GM18517 (cell line): ENCODE measurements around the gene ASTN2.

Source experiments
- ATAC-seq: cut with Tn5 transposase; IDR thresholded peaks from one replicate; pipeline ENCODE4 v1.9.1; 2021; ENCODE audit warnings: mild to moderate bottlenecking, moderate library complexity; ENCODE audit not compliant: unreplicated experiment

Gene ASTN2, protein sequence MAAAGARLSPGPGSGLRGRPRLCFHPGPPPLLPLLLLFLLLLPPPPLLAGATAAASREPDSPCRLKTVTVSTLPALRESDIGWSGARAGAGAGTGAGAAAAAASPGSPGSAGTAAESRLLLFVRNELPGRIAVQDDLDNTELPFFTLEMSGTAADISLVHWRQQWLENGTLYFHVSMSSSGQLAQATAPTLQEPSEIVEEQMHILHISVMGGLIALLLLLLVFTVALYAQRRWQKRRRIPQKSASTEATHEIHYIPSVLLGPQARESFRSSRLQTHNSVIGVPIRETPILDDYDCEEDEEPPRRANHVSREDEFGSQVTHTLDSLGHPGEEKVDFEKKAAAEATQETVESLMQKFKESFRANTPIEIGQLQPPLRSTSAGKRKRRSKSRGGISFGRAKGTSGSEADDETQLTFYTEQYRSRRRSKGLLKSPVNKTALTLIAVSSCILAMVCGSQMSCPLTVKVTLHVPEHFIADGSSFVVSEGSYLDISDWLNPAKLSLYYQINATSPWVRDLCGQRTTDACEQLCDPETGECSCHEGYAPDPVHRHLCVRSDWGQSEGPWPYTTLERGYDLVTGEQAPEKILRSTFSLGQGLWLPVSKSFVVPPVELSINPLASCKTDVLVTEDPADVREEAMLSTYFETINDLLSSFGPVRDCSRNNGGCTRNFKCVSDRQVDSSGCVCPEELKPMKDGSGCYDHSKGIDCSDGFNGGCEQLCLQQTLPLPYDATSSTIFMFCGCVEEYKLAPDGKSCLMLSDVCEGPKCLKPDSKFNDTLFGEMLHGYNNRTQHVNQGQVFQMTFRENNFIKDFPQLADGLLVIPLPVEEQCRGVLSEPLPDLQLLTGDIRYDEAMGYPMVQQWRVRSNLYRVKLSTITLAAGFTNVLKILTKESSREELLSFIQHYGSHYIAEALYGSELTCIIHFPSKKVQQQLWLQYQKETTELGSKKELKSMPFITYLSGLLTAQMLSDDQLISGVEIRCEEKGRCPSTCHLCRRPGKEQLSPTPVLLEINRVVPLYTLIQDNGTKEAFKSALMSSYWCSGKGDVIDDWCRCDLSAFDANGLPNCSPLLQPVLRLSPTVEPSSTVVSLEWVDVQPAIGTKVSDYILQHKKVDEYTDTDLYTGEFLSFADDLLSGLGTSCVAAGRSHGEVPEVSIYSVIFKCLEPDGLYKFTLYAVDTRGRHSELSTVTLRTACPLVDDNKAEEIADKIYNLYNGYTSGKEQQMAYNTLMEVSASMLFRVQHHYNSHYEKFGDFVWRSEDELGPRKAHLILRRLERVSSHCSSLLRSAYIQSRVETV (N-terminal part only)

DNA sequence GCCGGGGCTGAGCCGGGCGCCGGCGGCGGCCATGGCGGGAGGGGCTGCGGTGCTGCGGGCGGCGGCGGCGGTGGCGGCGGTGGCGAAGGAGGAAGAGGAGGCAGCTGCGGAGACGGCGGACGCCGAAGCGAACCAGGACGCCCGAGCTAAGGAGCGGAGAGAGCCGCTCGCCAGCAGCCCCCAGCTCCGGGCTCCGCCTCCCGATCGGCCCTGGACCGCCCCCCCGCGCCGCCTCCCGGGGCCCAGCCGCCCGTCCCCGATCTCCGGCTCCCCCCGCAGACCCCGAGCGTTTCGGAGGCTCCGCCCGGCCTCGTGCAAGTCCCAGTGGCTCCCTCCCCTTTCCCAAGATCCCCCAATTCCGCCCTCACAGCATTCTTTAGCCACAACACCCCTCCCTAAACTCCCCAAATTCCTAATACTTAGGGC lies at the start of gene ASTN2:
Gene ASTN2, minus strand, starts transcription at position 152 of the 426 bp plus-strand sequence. Its CDS starts 119 bp downstream, at position 33.
- no peak for ATAC-seq

DNA sequence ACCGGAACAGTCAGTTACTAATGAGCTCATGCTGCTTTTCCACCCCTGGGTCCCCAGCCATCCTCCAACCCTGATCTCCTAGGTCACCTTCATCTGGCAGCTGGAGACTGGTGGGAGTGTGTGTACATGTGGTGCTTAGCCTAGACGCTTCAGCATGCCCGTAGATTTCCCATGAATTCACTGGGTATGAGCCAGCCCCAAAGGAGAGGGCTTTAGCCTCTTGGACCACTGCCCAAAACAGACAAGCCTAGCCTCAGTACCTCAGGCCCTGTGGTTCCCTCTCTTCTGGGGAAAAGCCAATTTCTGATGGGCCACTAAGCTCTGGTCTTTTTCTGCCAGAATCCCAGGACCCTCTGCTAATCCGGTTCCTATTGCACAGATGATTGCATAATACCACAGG lies 48.0 kb upstream of the ASTN2 start:
- ATAC-seq = no peak

DNA sequence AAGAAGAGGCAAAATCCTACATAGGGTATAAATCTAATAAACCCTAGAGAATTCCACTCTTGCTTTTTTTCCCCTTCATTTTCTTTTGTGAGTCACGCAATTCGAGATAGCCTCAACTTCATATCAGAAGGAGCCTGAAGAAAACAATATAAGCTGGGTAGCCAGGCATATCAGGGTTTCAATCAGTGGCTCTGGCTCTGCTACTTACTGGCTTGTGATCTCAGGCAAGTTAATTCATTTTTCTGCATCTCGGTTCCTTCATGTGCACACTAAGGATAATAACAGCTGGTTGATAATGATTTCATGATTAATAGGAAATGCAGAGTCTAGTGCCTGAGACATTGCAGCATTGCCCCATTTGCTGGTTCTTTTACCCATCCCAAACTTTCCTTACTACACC lies 46.5 kb upstream of the ASTN2 start:
- ATAC-seq = no peak

DNA sequence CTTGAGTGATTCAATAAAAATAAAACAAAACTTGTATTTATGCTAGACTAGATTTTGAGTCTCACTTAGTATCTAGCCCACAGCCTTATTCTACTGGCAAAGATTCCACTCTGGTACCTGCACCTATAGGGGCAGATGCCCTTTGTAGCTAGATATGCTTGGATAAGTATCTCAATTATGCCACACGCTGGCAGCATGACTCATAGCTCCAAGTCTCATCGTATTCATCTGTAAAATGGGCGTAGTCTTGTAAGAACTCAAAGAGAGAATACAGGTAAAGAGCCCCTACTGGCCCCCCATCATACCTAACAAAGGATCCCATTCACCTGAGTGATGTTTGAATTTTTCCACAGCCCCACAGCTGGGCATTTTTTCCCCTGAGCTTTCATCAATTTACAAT lies 45.9 kb upstream of the ASTN2 start:
- ATAC-seq = no peak

DNA sequence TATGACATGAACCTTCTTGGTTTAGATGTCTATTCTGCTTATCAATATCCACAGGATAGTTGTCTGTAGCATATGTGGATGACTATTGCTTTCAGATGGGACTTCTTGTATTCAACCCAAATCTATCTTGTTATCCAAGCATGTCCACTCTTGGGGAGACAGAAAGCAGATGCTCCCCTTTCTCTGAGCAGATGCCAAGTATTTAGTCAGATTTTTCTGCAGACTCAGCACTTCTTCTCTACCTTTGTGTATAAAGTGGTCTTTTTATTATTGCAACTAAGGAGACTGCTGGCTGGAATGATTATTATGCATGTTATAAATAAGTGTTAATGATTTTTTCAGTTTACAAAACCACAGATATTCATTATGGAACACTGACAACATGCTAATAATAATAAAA lies 45.1 kb upstream of the ASTN2 start:
- no peak for ATAC-seq

DNA sequence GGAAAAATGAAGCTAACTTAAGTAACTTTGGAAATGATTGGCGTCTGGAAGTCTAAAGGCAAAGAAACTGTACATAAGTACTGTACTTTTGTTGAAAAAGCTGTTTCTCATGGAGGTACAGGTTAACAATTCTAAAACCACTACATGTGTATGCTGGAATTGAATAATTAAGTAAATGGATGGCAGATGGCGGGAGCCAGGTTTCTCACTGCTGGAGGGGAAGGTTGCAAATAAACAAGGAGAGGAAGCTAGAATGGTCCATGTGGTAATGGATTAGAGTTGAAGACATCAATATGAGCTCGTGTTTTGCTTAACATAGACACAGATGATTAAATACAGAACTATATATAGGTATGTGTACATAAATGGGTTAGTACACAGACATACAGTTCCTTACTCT lies 43.2 kb upstream of the ASTN2 start:
- ATAC-seq = no peak

DNA sequence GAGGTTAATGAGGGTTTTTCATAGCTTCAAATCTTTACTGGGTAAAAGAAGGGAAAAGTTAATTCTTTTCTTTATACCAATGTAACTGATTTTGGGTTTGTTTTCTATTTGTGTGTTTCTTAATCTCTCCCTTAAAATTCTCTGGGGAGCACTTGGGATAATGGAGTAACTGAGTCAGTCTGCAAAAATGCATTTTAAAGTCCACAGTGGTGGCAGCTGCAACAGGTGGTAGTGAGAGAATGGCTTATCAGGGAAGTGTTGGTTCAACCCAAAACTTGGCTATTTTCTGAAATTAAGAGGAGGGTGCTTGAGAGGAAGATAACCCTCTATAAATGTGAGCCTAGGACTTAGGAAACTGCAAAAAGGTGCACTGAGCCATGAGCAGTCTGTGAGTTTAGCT lies 39.9 kb upstream of the ASTN2 start:
- no peak for ATAC-seq

DNA sequence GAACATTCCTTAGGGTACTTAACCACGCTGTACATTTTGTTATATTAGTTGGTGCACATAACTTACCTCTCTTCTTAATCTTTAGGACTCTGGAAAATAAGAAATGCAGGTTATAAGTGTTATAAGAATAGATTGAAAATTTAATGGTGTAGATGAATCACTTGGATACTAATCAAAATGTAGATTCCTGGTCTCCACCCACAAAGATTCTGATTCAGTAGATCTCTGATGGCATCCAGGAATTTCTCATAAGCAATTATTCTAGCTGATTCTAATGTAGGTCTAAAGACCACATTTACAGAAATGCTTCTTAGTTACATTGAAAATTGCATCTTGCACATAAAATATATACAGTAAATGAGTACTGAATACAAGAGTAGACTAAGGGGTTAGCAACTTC lies 38.9 kb upstream of the ASTN2 start:
- ATAC-seq = no peak

DNA sequence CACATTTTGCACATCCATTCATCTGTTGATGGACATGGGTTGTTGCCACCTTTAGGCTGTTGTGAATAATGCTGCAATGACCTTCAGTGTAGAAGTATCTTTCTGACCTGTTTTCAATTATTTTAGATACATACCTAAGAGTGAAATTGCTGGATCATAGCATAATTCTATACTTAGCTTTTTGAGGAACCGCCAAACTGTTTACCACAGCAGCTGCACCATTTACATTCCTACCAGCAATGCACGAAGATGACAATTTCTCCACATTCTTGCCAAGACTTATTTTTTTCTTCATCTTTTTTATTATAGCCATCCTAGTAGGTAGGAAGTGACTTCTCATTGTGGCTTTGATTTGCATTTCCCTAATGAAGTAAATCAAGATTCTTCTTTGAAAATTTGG lies 36.5 kb upstream of the ASTN2 start:
- ATAC-seq = no peak

DNA sequence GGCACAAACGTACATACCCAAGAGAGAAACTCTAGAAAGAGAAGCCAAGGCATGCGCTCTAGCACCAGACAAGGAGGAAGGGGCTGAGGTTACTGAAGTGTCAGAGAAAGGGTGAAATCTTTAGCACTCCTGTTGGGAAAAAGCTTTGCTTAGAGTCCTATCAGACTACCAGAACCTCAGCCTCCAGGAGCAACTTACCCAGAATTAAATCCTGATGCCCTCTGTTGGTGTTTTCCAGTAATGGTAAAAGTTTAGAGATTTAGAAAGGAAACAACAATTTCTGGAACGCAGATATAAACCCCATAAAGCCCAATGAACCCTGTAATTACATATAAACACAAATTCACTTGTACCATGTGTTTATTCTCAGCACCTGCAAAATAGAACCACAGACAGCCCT lies 33.2 kb upstream of the ASTN2 start:
- ATAC-seq = no peak

DNA sequence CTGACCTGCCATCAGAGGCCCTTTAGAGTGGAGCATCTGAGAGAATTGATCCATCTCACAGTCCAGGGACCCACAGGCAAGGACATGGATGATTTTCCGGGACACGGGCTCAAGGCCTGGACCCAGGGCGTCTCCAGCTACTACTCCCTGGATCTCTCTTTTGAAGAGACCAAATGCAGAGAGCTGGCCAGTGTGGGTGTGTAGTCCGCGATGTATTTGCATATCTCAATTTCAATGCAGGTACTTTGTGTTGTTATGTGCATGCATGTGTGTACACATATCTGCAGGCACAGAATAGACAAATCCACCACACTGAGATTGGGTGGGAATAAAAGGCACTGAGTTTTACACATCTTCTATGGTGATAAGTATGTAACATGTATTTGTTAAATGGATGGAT lies 30.8 kb upstream of the ASTN2 start:
- no peak for ATAC-seq

DNA sequence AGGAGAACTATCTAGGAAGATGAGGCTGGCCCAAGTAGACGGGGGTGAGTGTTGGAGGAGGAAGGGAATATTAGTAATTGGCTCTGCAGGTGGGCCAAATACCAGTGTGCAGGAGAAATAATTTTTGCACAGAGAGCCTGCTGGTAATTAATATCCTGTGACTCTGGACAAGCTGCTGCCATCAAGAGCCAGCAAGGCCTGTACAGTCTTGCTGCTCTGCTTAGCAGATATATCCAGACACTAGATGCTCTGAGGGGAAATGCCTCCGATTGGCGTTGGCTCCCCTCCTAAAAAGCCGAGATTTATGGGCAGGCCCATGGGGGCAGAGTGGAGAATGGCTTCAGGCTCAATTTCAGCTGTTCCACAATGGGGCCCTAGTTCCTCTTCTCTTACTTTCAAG lies 29.6 kb upstream of the ASTN2 start:
- no peak for ATAC-seq

DNA sequence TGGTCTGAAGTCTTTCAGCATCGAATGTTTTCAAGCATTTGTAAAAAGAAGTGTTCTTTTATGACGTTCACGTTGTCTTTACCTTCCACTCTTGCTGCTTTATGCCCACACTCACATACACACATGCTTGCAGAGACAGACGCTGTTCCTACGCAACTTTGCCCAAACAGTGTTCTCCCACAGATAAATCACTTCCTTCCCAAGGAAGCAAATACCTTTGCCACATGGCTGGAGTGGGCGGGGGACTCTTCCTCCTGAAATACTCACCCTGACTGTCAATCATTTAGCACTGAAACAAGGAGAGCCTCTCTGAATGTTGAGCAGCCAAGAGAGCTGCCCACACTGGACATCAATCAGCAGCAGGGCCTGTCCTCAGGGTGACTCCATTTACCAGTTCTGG lies 22.4 kb upstream of the ASTN2 start:
- ATAC-seq = no peak

DNA sequence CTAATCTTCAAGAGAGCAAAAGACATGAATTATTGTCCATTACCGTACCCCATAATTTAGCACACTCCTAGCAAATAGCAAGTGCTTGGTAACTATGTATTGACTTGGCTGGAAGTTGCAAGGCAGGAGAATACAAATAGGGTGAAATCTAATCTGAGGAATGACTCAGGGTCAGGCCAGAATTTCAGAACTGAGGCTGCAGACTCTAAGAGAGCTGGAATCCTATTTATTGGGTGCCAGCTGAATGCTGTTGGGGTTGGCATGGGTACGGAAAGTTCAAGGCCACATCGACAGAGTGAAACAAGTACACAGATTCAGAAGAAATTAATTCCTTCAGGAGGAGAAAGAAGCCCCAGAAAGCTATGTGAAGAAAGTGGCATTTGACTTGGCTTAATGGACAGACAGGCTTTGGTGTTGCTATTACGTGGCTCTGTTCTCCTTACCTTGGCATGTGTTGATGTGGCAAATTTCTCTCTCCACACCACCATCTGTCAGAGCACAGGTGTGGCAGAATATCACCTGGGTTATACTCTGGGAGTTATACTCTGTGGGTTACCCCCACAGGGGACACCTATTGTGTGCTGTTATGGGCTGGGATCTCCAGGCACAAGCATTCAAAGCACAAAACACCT lies 20.9 kb upstream of the ASTN2 start:
- ATAC-seq = no peak

DNA sequence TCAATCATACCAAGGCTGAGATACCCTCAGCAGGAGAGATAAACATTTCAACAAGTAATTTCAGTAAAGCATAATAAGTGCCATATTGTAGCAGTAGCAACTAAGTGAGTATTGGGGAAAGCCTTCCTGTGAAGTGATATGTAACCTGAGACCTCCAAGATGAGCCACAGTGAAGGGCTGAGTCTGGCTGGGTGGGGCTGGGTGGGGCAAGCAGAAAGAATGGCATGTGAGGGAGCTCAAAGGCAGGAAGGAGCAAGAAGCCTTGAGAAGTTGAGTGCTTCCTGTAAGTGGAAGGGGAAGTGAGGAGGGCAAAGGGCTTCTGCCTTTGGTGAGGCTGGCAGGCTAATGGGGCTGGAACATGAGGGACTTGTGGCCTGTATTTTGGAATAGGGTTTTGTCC lies 19.7 kb upstream of the ASTN2 start:
- ATAC-seq = no peak

DNA sequence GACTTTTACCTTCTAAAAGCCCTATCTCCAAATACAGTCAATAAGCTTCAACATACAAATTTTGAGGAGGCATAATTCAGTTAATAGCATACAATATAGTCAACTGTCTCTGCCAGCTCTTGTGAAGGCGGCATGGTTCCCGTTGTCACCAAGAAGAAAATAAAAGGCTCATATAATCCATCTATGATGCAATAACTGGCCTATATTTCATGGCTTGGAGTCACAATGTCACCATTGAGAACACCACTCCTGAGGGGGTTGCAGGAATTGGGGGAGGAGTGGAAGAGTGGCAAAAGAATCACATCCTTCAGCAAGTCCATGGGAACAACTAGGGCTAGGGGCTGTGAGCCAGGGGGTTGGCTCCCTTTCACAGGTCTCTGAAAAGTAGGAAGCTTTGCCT lies 16.0 kb upstream of the ASTN2 start:
- ATAC-seq = no peak

DNA sequence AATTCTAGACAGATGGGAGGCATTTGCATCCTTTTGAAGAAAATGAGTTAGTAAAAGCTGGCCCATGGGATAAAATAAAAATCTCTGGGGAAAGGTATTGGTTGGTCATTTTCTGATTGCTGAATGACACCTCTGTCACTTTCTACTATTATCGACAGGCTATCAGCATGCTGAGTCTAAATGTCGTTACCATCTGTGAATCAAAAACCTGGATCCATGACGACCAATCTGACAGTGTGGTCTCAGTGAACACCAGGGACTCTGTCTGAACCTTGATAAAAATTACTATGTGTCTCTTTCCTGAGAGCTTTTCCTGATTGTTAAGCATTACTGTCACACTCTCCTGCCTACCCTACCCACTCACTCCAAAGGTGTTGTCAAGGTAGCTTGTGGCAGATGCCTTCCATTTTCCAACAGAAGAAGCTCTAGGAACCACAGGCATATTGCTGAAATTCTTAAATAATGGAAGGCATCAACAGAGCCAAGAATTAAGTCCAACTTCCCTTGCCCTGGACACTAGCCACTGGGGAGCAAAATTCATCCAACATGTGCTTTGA lies 12.6 kb upstream of the ASTN2 start:
- ATAC-seq = no peak

DNA sequence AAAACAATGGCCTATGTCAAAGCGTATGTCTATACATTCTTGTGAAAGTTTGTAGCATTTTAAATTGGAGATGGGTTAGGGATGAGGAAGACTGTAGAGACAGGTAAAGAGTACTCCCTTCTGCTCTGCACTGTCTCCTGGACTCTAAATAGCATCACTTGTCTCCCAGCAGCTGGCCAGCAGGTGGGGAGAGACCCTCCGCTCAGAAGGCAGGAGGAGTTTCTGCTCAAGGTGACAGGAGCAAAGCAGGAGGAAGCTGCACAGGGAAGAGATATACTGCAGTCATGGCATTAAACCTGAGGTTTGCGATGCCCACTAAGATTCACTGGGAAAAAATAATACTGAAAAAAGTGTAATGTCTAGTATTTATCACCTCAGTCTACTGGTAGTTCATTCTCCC lies 10.7 kb upstream of the ASTN2 start:
- no peak for ATAC-seq

DNA sequence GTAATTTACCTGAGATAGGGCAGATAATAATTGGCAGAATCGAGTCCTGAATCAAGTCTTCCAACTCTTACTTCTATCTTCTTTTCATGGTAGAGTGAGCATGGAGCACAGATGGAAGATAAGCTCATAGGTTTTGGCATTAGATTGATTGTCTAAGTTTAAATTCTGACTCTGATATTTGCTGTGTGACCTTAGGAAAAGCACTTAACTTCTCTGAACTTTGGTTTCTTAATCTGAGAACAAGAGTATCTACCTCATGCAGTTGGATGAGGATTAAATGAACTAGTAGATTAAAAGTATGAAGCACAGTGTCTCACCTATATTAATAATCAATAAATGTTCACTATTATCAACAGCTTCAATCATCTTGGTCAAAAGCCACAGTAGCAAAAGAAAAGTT lies 9.4 kb upstream of the ASTN2 start:
- ATAC-seq = no peak

DNA sequence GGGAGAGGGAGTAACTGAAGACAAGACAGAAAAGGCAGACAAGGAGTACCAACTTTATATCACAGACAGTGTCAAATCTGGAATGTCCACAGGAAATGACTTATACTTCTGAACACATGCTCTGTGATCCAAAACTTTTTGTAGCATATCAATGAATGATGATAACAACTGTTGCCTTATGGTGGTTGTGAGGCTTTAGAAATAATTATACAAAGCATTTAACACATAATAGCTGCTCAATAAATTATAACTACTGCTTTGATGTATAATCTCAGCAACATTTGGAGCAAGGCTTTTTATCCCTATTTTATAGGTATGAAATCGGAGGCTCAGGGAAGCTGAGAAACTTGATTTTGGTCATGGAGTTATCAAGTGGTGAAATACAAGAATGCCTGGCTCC lies 3.3 kb upstream of the ASTN2 start:
- ATAC-seq = no peak

DNA sequence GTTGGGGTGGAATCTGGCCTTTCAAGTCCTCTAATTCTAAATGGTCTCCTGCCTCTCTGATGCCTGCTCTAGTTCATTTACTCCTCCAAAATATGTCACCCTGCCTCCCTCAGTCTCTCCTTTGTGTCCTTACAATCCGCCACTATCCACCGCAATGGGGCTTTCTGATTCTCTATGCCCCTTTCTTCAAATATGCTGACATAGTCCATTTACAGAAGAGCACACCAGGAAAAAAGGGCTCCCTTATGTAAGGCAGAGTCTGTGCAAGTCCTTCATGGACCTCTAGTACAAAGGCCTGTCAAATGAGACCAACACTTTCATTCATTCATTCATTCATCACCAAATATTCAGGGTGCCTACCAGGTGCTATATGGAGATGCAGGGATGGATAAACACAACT lies 2.0 kb upstream of the ASTN2 start:
- ATAC-seq = no peak
